Measurements from ENCODE around the gene NUDCD2. TPM values are rescaled to one million over a fixed set of nuclear protein-coding genes. Genes with fewer than 3 reads are reported as not detected.
A peak's percentile ranks its signal among the peaks of the same experiment; 100 is the strongest.

The NUDCD2 gene
- total and polyA plus RNA-seq, 2 donors (not counting 1 experiment from before 2014, with no cell fraction given): 6.8 to 24.4 TPM

DNA sequence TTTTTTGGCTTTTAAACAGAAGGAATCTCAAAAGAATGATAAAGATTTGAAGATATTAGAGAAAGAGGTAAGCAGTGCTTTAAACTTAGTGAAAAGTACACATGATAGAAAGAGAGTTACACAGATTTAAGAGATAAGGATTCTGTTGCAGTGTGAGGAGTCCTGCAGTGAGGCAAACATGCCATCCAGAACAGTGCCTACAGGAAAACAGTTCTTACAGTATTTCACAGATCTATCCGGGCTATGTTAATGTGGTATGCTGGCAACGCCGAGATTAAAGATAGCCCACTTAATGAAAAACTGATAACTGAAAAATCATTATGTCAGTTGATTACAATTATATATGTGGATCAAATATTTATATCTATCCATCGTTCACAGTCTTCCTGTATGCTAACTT, 7.8 kb upstream of the NUDCD2 start:
- CTCF ChIA-PET: interaction anchor here (1.3 kb wide), 1 partner anchor 9 kb away, joined by 3 read pairs; no protein-coding TSS in a partner anchor
- H3K4me3 ChIP-seq (ENCODE audit: control extremely low read depth in 1 of 5, extremely low read depth in 1 of 5, insufficient read depth in 1 of 5, low read depth in 2 of 5, low read length in 4 of 5): no peak overlapping the region
- H2AFZ ChIP-seq (ENCODE audit: insufficient read depth, low read depth, low read length, poor library complexity, severe bottlenecking): no peak overlapping the region
- H3K27ac ChIP-seq (ENCODE audit: low read length in 2 of 2): no peak overlapping the region
- TF ChIP-seq, protein P1, sequence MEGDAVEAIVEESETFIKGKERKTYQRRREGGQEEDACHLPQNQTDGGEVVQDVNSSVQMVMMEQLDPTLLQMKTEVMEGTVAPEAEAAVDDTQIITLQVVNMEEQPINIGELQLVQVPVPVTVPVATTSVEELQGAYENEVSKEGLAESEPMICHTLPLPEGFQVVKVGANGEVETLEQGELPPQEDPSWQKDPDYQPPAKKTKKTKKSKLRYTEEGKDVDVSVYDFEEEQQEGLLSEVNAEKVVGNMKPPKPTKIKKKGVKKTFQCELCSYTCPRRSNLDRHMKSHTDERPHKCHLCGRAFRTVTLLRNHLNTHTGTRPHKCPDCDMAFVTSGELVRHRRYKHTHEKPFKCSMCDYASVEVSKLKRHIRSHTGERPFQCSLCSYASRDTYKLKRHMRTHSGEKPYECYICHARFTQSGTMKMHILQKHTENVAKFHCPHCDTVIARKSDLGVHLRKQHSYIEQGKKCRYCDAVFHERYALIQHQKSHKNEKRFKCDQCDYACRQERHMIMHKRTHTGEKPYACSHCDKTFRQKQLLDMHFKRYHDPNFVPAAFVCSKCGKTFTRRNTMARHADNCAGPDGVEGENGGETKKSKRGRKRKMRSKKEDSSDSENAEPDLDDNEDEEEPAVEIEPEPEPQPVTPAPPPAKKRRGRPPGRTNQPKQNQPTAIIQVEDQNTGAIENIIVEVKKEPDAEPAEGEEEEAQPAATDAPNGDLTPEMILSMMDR (IDR thresholded peaks at IDR 0.05): no peak
- TF ChIP-seq EZH2 (IDR thresholded peaks at IDR 0.05; ENCODE audit: borderline replicate concordance, insufficient read depth, low read depth, low read length, poor library complexity, severe bottlenecking): no peak
- Mint-ChIP-seq H3K4me1 (no peaks in the 10 kb centered on the region), H3K4me3 (no peak overlapping the region), H3K27ac (no peak overlapping the region), H3K27me3 (no peaks in the 10 kb centered on the region), H3K9me3 (ENCODE audit: insufficient read depth) (no peaks in the 10 kb centered on the region)
- no peaks in the 10 kb centered on the region for H3K9me3 ChIP-seq (ENCODE audit: control extremely low read depth in 1 of 3, control insufficient read depth in 2 of 3, insufficient read depth in 1 of 3, low read length in 2 of 3)
- no peaks in the 10 kb centered on the region for H3K36me3 ChIP-seq (replicated peaks in 1 of 2; ENCODE audit: control extremely low read depth in 1 of 2, control insufficient read depth in 1 of 2, extremely low read depth in 1 of 2, insufficient read depth in 2 of 2, low read length in 1 of 2)
- H4K20me1 ChIP-seq (ENCODE audit: control insufficient read depth, insufficient read depth, low read length, poor library complexity, severe bottlenecking): no peaks in the 10 kb centered on the region
- H3K4me2 ChIP-seq (replicated peaks; ENCODE audit: low read depth, low read length, poor library complexity, severe bottlenecking): no peak overlapping the region
- intact Hi-C loops (cut with micrococcal nuclease): no loop called here
- H3K9ac ChIP-seq (ENCODE audit: low read length): no peak overlapping the region
- POLR2A ChIA-PET: no interaction called here
- no peak for DNase-seq
- ATAC-seq (ENCODE audit: low read depth): no peak
- peaks cover 8% of the 10 kb centered on the region for H3K79me2 ChIP-seq (ENCODE audit: control insufficient read depth, insufficient read depth, low read length)
- WGBS (ENCODE audit: insufficient coverage): no CpG with 5 or more reads among the region's 4 CpGs
- no peaks in the 10 kb centered on the region for H3K4me1 ChIP-seq (ENCODE audit: control insufficient read depth in 2 of 2, insufficient read depth in 2 of 2, low read length in 2 of 2)
- H3K27me3 ChIP-seq (replicated peaks in 1 of 4; ENCODE audit: control extremely low read depth in 1 of 4, control insufficient read depth in 3 of 4, insufficient read depth in 4 of 4, low read length in 3 of 4): no peaks in the 10 kb centered on the region

DNA sequence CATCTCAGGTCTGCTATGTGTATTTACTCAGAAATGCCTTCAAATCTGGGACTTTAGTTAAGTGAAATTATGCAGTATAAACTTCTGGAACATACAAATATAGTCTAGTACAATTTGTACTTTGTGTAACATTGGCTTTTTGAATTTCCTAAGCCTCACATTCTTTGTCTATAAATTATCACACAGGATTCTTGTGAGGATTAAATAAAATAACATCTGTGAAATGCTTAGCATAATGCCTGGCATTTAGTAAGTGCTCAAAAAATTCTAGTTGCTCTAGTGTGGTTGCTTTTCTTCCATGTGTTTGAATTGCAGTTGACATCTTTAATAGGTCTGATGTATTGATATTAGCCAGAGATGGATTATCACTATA, 3.1 kb upstream of the NUDCD2 start:
- H3K4me3 ChIP-seq (ENCODE audit: control extremely low read depth in 1 of 5, extremely low read depth in 1 of 5, insufficient read depth in 1 of 5, low read depth in 2 of 5, low read length in 4 of 5): no peak overlapping the region
- H3K4me3 Mint-ChIP-seq: no peak overlapping the region
- H3K4me2 ChIP-seq (replicated peaks; ENCODE audit: low read depth, low read length, poor library complexity, severe bottlenecking): no peak overlapping the region
- ChIA-PET POLR2A (interaction anchor here (0.7 kb wide), 1 partner anchor 41 kb away, joined by 5 read pairs; no protein-coding TSS in a partner anchor), CTCF (interaction anchor here (6.1 to 6.4 kb wide), 2 partner anchors 10 to 41 kb away, joined by 37 to 50 read pairs; partner anchors contain the start of gene MAT2B)
- no peak for DNase-seq
- no peaks in the 10 kb centered on the region for H3K36me3 ChIP-seq (replicated peaks in 1 of 2; ENCODE audit: control extremely low read depth in 1 of 2, control insufficient read depth in 1 of 2, extremely low read depth in 1 of 2, insufficient read depth in 2 of 2, low read length in 1 of 2)
- peak overlapping the region; percentile 34 for H2AFZ ChIP-seq (ENCODE audit: insufficient read depth, low read depth, low read length, poor library complexity, severe bottlenecking)
- H3K27me3 Mint-ChIP-seq: no peaks in the 10 kb centered on the region
- no peak overlapping the region for H3K9ac ChIP-seq (ENCODE audit: low read length)
- peaks cover 18% of the 10 kb centered on the region for H3K79me2 ChIP-seq (ENCODE audit: control insufficient read depth, insufficient read depth, low read length)
- TF ChIP-seq, protein P1 (IDR thresholded peaks at IDR 0.05): no peak
- no peak for TF ChIP-seq EZH2 (IDR thresholded peaks at IDR 0.05; ENCODE audit: borderline replicate concordance, insufficient read depth, low read depth, low read length, poor library complexity, severe bottlenecking)
- no peaks in the 10 kb centered on the region for H3K9me3 Mint-ChIP-seq (ENCODE audit: insufficient read depth)
- intact Hi-C loops (cut with micrococcal nuclease): loop anchor here (5.0 kb wide), 1 partner anchor 264 kb away; no protein-coding TSS in a partner anchor
- no peak for ATAC-seq (ENCODE audit: low read depth)
- H4K20me1 ChIP-seq (ENCODE audit: control insufficient read depth, insufficient read depth, low read length, poor library complexity, severe bottlenecking): no peaks in the 10 kb centered on the region
- H3K27ac ChIP-seq (ENCODE audit: low read length in 2 of 2): no peak overlapping the region
- H3K27ac Mint-ChIP-seq: no peak overlapping the region
- no peaks in the 10 kb centered on the region for H3K27me3 ChIP-seq (replicated peaks in 1 of 4; ENCODE audit: control extremely low read depth in 1 of 4, control insufficient read depth in 3 of 4, insufficient read depth in 4 of 4, low read length in 3 of 4)
- no peaks in the 10 kb centered on the region for H3K9me3 ChIP-seq (ENCODE audit: control extremely low read depth in 1 of 3, control insufficient read depth in 2 of 3, insufficient read depth in 1 of 3, low read length in 2 of 3)
- peaks cover 17 to 30% of the 10 kb centered on the region in 2 donors for H3K4me1 ChIP-seq (ENCODE audit: control insufficient read depth in 2 of 2, insufficient read depth in 2 of 2, low read length in 2 of 2)
- H3K4me1 Mint-ChIP-seq: peaks cover 24% of the 10 kb centered on the region

All from B cell (primary cell).